ENCODE measurements around the gene MOB3B. TPM values are rescaled to one million over a fixed set of nuclear protein-coding genes. Genes with fewer than 3 reads are reported as not detected.
A peak's percentile ranks its signal among the peaks of the same experiment; 100 is the strongest.

MOB3B gene
- polyA plus RNA-seq, 2 of the 4 experiments (the other 2 are of a cell fraction): 6.0 to 6.4 TPM

- CTCF ChIA-PET: interaction anchor here (3.5 kb wide), 1 partner anchor 18 kb away, joined by 13 read pairs; no protein-coding TSS in a partner anchor
- Histone ChIP-seq H3K4me3 (no peak overlapping the region), H3K27ac (no peak overlapping the region), H3K4me1 (no peaks in the 10 kb centered on the region; the same call in 2 of the 3 replicates), H3K9me3 (no peaks in the 10 kb centered on the region), H3K4me2 (no peak overlapping the region)
- FAIRE-seq (no peak), ATAC-seq (no peak), DNase-seq (ENCODE audit: low read depth in 1 of 2, low spot score in 1 of 2) (no peak)
- POLR2A ChIA-PET: no interaction called here
- no peak for TF ChIP-seq KDM5A (IDR thresholded peaks at IDR 0.05)
- TF ChIP-seq CBX8 (IDR thresholded peaks at IDR 0.05): no peak
- no peak for TF ChIP-seq RCOR1 (IDR thresholded peaks at IDR 0.05; ENCODE audit: low read depth, low read length)
- TF ChIP-seq ZSCAN20 (CRISPR knock-in tag; IDR thresholded peaks at IDR 0.05): no peak
- no peak for TF ChIP-seq PHF8 (IDR thresholded peaks at IDR 0.05; ENCODE audit: borderline replicate concordance, low read depth)
- 83% methylated on average over 1 of the region's 1 CpG for WGBS (ENCODE audit: missing lambda C conversion rate)
Observed at GRCh38 chr9:27566118-27566517, 36.5 kb upstream of the MOB3B start.

DNA sequence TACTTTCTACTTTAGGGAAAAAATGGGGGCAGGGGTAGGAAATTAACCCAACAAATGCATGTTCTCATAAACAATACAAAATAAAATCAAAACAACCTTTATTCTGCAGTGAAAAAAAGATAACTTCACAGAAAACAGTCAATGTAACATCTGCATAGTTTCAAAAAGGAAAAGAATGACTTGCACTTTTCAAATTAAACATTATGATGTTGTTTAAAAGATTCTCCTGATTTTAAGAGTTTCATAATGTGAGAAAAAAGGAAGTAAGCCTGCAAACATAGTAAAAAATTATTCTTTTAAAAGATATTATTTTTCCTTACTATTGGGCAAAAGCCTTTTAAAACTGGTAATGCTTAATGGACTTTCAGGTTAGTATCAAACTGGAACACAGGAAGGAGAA, 36.1 kb upstream of the MOB3B start:
- CTCF ChIA-PET: interaction anchor here (3.5 kb wide), 1 partner anchor 17 kb away, joined by 13 read pairs; no protein-coding TSS in a partner anchor
- Histone ChIP-seq H3K27ac (no peak overlapping the region), H3K4me3 (no peak overlapping the region), H3K4me1 (no peaks in the 10 kb centered on the region; the same call in 2 of the 3 replicates), H3K9me3 (no peaks in the 10 kb centered on the region), H3K4me2 (no peak overlapping the region)
- POLR2A ChIA-PET: no interaction called here
- no peak for DNase-seq (ENCODE audit: low read depth in 1 of 2, low spot score in 1 of 2)
- no peak for ATAC-seq
- TF ChIP-seq NFE2L2 (conservative IDR thresholded peaks at IDR 0.05; ENCODE audit: low read length) (peak; percentile 76), HES2 (IDR thresholded peaks at IDR 0.05) (no peak), JUNB (IDR thresholded peaks at IDR 0.05) (no peak), EP300 (IDR thresholded peaks at IDR 0.05) (no peak), MAFK (IDR thresholded peaks at IDR 0.05; ENCODE audit: partially characterized antibody) (peak; percentile 41), PBX3 (IDR thresholded peaks at IDR 0.05) (no peak), FOSL2 (IDR thresholded peaks at IDR 0.05) (no peak), FOSL2 (CRISPR knock-in tag; IDR thresholded peaks at IDR 0.05) (no peak)
- TF ChIP-seq, protein P1, sequence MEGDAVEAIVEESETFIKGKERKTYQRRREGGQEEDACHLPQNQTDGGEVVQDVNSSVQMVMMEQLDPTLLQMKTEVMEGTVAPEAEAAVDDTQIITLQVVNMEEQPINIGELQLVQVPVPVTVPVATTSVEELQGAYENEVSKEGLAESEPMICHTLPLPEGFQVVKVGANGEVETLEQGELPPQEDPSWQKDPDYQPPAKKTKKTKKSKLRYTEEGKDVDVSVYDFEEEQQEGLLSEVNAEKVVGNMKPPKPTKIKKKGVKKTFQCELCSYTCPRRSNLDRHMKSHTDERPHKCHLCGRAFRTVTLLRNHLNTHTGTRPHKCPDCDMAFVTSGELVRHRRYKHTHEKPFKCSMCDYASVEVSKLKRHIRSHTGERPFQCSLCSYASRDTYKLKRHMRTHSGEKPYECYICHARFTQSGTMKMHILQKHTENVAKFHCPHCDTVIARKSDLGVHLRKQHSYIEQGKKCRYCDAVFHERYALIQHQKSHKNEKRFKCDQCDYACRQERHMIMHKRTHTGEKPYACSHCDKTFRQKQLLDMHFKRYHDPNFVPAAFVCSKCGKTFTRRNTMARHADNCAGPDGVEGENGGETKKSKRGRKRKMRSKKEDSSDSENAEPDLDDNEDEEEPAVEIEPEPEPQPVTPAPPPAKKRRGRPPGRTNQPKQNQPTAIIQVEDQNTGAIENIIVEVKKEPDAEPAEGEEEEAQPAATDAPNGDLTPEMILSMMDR (IDR thresholded peaks at IDR 0.05): no peak
- peak; percentile 51 for FAIRE-seq

- H3K4me2 ChIP-seq: no peak overlapping the region
- POLR2A ChIA-PET: no interaction called here
- FAIRE-seq (no peak), ATAC-seq (no peak), DNase-seq (ENCODE audit: low read depth in 1 of 2, low spot score in 1 of 2) (no peak)
- no peaks in the 10 kb centered on the region; the same call in 2 of the 3 replicates for H3K4me1 ChIP-seq
- no peak overlapping the region for H3K4me3 ChIP-seq
- no peak for TF ChIP-seq TP53 (CRISPR knock-in tag; IDR thresholded peaks at IDR 0.05)
- TF ChIP-seq RARB (CRISPR knock-in tag; IDR thresholded peaks at IDR 0.05): no peak
- TF ChIP-seq CHD2 (IDR thresholded peaks at IDR 0.05; ENCODE audit: low read length, partially characterized antibody): no peak
- TF ChIP-seq MAX (IDR thresholded peaks at IDR 0.05): no peak
- no peak for TF ChIP-seq CBX8 (IDR thresholded peaks at IDR 0.05)
- TF ChIP-seq POLR2A (IDR thresholded peaks at IDR 0.05; ENCODE audit: low read length): no peak
- TF ChIP-seq, protein P2, sequence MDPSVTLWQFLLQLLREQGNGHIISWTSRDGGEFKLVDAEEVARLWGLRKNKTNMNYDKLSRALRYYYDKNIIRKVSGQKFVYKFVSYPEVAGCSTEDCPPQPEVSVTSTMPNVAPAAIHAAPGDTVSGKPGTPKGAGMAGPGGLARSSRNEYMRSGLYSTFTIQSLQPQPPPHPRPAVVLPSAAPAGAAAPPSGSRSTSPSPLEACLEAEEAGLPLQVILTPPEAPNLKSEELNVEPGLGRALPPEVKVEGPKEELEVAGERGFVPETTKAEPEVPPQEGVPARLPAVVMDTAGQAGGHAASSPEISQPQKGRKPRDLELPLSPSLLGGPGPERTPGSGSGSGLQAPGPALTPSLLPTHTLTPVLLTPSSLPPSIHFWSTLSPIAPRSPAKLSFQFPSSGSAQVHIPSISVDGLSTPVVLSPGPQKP (IDR thresholded peaks at IDR 0.05; ENCODE audit: low read depth, low read length): no peak
- no peak for TF ChIP-seq ZNF302 (CRISPR knock-in tag; IDR thresholded peaks at IDR 0.05)
- no peak for TF ChIP-seq POLR2AphosphoS2 (conservative IDR thresholded peaks at IDR 0.05; ENCODE audit: low read length)
- no peak for TF ChIP-seq MAZ (IDR thresholded peaks at IDR 0.05; ENCODE audit: borderline replicate concordance, low read depth, low read length)
- TF ChIP-seq JUN (IDR thresholded peaks at IDR 0.05): no peak
- CTCF ChIA-PET: no interaction called here
- WGBS (ENCODE audit: missing lambda C conversion rate): 91% methylated on average over 1 of the region's 1 CpG
- H3K27ac ChIP-seq: no peak overlapping the region
- H3K9me3 ChIP-seq: no peaks in the 10 kb centered on the region
Observed at GRCh38 chr9:27564670-27565069, 35.1 kb upstream of the MOB3B start.
